CD14-positive monocyte (primary cell): ENCODE measurements around the gene DUSP21. TPM values are rescaled to one million over a fixed set of nuclear protein-coding genes. Genes with fewer than 3 reads are reported as not detected.

Experiments used
- DNase-seq, 3 donors: peaks; one replicate each; pipeline ENCODE4 v3.0.0-alpha.2; 2011 to 2022
- H2AFZ ChIP-seq: 2 replicates; pipeline ENCODE4 v1.6.0; 2012; ENCODE audit warnings: mild to moderate bottlenecking, low read depth, low read length, inconsistent platforms; ENCODE audit not compliant: insufficient read depth, poor library complexity, severe bottlenecking
- H3K27ac ChIP-seq, 2 donors: 1 replicate in 1 of 2; 2 replicates in 1 of 2; pipeline ENCODE4 v1.5.1; 2012 to 2013; ENCODE audit warnings: low read length in 2 of 2, control low read depth in 1 of 2, inconsistent platforms in 1 of 2, low read depth in 1 of 2, mild to moderate bottlenecking in 1 of 2
- H3K27me3 ChIP-seq, 2 donors: one replicate each; pipeline versions ENCODE4 v1.6.0 to v1.6.1; 2011 to 2013; ENCODE audit warnings: low read length in 2 of 2; ENCODE audit not compliant: control insufficient read depth in 2 of 2, insufficient read depth in 2 of 2
- H3K36me3 ChIP-seq, 2 donors: replicated peaks in 1 of 2; 1 replicate in 1 of 2; 2 replicates in 1 of 2; pipeline versions ENCODE4 v1.5.1 to v1.6.1; 2012 to 2013; ENCODE audit warnings: low read length in 2 of 2, control low read depth in 1 of 2, inconsistent platforms in 1 of 2, mild to moderate bottlenecking in 1 of 2; ENCODE audit not compliant: insufficient read depth in 2 of 2, control insufficient read depth in 1 of 2
- H3K4me1 ChIP-seq, 2 donors: 1 replicate in 1 of 2; 2 replicates in 1 of 2; pipeline versions ENCODE4 v1.5.1 to v1.6.1; 2012 to 2013; ENCODE audit warnings: low read length in 2 of 2, control low read depth in 1 of 2, inconsistent platforms in 1 of 2, mild to moderate bottlenecking in 1 of 2, moderate library complexity in 1 of 2; ENCODE audit not compliant: insufficient read depth in 2 of 2, control insufficient read depth in 1 of 2
- H3K4me2 ChIP-seq: replicated peaks from 2 replicates; pipeline ENCODE3; 2012; ENCODE audit warnings: low read length, moderate library complexity, mild to moderate bottlenecking; ENCODE audit not compliant: poor library complexity, severe bottlenecking; ENCODE audit errors: extremely low read depth
- H3K4me3 ChIP-seq, 3 experiments: fragments of 200-600 bp in 1 of 3; sonication (generic) in 1 of 3; replicated peaks in 1 of 3; 1 replicate in 2 of 3; 2 replicates in 1 of 3; pipeline ENCODE4 v1.5.1; 2011 to 2013; ENCODE audit warnings: low read length in 3 of 3, mild to moderate bottlenecking in 3 of 3, control low read depth in 2 of 3, low read depth in 2 of 3, inconsistent platforms in 1 of 3, moderate library complexity in 1 of 3
- H3K79me2 ChIP-seq: 2 replicates; pipeline ENCODE4 v1.6.0; 2012; ENCODE audit warnings: mild to moderate bottlenecking, control low read depth, inconsistent platforms, low read length, moderate library complexity; ENCODE audit not compliant: insufficient read depth
- H3K9ac ChIP-seq: 2 replicates; pipeline ENCODE4 v1.6.0; 2017; ENCODE audit warnings: low read length, mild to moderate bottlenecking; ENCODE audit not compliant: insufficient read depth, poor library complexity, severe bottlenecking
- H3K9me3 ChIP-seq, 2 donors: replicated peaks in 1 of 2; 1 replicate in 1 of 2; 2 replicates in 1 of 2; pipeline versions ENCODE4 v1.5.1 to v1.6.1; 2012 to 2013; ENCODE audit warnings: low read length in 2 of 2, control low read depth in 1 of 2; ENCODE audit not compliant: control insufficient read depth in 1 of 2, insufficient read depth in 1 of 2
- H4K20me1 ChIP-seq: 2 replicates; pipeline ENCODE4 v1.6.0; 2012; ENCODE audit warnings: mild to moderate bottlenecking, low read length, control low read depth, moderate library complexity; ENCODE audit not compliant: insufficient read depth
- H3K27ac Mint-ChIP-seq, 7 donors: one replicate each; pipeline ENCODE4 v1.8.0; 2020; ENCODE audit warnings: mild to moderate bottlenecking in 7 of 7, mixed read lengths in 7 of 7, moderate library complexity in 6 of 7, inconsistent platforms in 2 of 7
- H3K27me3 Mint-ChIP-seq, 3 donors: one replicate each; pipeline ENCODE4 v1.8.0; 2021 to 2022; ENCODE audit warnings: low read depth in 3 of 3, mild to moderate bottlenecking in 3 of 3, mixed read lengths in 3 of 3, moderate library complexity in 3 of 3, inconsistent platforms in 1 of 3
- H3K36me3 Mint-ChIP-seq, 2 donors: one replicate each; pipeline ENCODE4 v1.8.0; 2020; ENCODE audit warnings: mixed read lengths in 2 of 2, inconsistent platforms in 1 of 2, mild to moderate bottlenecking in 1 of 2
- H3K4me1 Mint-ChIP-seq: one replicate; pipeline ENCODE4 v1.8.0; 2020; ENCODE audit warnings: mild to moderate bottlenecking, mixed read lengths
- H3K4me3 Mint-ChIP-seq, 2 donors: one replicate each; pipeline ENCODE4 v1.8.0; 2020; ENCODE audit warnings: mild to moderate bottlenecking in 2 of 2, mixed read lengths in 2 of 2, moderate library complexity in 1 of 2
- H3K9me3 Mint-ChIP-seq, 7 donors: one replicate each; pipeline ENCODE4 v1.8.0; 2020 to 2022; ENCODE audit warnings: mixed read lengths in 7 of 7, mild to moderate bottlenecking in 6 of 7, moderate library complexity in 6 of 7, inconsistent platforms in 2 of 7
- WGBS: methylation state at CpG from one replicate; pipeline ENCODE4 v1.1.5; 2013; ENCODE audit warnings: missing lambda C conversion rate; ENCODE audit not compliant: insufficient coverage; 5-methylcytosine and 5-hydroxymethylcytosine counted together
- intact Hi-C, 2 donors: fragments of 100-400 bp; cut with micrococcal nuclease; formaldehyde crosslinking; loops; one replicate each; pipeline versions ENCODE4 v1.15.0 to v1.15.1; 2023
- polyA plus RNA-seq, 3 donors: library from polyadenylated mRNA; depleted of rRNA in 1 of 3; unstranded in 2 of 3; stranded (reverse) in 1 of 3; fragments of 300-500 nt in 2 of 3; fragments of >200 nt in 1 of 3; fragmentation: Illumina TruSeq in 2 of 3; gene quantifications; 1 replicate in 2 of 3; 2 replicates in 1 of 3; pipeline ENCODE4 v1.2.3, GENCODE V29; 2012 to 2021
- TF ChIP-seq, protein P1 (sequence below): fragments of 200-600 bp; IDR thresholded peaks from one replicate; pipeline ENCODE4 v1.8.0; 2022; ENCODE audit warnings: antibody characterized with exemption, mild to moderate bottlenecking

The DUSP21 gene
- polyA plus RNA-seq, 3 donors: not detected

DNA sequence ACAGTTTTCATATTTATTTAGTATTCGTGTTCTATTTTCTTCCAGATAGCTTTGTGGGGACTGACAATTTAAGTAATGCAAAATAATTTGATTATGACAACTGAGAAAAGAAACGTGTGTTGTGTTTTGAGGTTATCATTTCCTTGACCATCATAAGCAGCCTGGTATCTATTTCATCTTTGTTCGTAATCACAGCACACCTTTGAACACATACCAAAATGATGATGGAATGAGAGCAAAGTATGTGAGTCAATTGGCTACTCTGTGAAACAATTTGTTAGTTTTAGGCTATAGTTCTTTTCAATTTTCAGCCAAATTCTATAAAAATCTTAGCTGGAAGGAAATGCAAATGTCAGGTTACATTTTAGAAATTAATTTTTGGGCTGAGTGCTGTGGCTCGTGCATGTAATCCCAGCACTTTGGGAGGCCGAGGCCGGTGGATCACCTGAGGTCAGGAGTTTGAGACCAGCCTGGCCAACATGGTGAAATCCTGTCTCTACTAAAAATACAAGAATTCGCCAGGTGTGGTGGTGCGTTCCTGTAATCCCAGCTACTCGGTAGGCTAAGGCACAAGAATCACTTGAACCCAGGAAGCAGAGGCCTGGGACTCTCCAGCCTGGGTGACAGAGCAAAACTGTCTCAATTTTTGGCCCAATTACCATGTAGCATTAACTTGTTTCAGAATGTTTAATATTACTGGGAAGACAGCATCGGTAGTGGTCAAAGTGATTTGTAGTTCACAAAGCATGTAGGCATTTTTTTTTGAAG is 1.1 kb upstream of the DUSP21 start:
- H3K4me3 Mint-ChIP-seq: no peak overlapping the region

DNA sequence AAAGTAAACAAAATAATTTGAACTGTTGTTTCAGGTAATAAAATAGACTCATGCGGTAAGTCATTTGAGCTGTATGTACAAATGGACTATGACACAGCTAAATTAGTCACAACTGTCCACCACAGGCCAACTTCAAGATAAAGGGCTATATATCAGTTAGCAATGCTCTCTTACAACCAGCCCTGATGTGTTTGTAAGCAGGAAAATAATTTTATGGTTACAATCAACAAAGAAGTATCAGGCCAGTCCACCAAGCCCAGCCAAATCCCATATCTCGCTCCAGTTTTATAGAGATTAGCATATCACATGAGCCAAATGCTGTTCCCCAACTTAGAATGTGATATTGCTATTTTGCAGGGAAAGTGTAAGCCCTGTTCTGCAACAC is 511 bp upstream of the DUSP21 start:
- H3K79me2 ChIP-seq: no peaks in the 10 kb centered on the region
- H3K27me3 ChIP-seq: no peaks in the 10 kb centered on the region
- H3K4me2 ChIP-seq: no peak overlapping the region
- Mint-ChIP-seq H3K4me3 (no peak overlapping the region), H3K4me1 (no peaks in the 10 kb centered on the region), H3K36me3 (no peaks in the 10 kb centered on the region), H3K27ac (no peak overlapping the region), H3K27me3 (peaks cover 0 to 19% (median 0%) of the 10 kb centered on the region in 3 donors), H3K9me3 (peaks cover 0 to 5% (median 0%) of the 10 kb centered on the region in 7 donors)
- WGBS: no CpG with 5 or more reads among the region's 2 CpGs
- H3K9ac ChIP-seq: no peak overlapping the region
- H2AFZ ChIP-seq: no peak overlapping the region
- H3K4me3 ChIP-seq: no peak overlapping the region
- intact Hi-C loops: no loop called here
- H3K9me3 ChIP-seq: no peaks in the 10 kb centered on the region
- no peaks in the 10 kb centered on the region for H4K20me1 ChIP-seq
- TF ChIP-seq, protein P1, sequence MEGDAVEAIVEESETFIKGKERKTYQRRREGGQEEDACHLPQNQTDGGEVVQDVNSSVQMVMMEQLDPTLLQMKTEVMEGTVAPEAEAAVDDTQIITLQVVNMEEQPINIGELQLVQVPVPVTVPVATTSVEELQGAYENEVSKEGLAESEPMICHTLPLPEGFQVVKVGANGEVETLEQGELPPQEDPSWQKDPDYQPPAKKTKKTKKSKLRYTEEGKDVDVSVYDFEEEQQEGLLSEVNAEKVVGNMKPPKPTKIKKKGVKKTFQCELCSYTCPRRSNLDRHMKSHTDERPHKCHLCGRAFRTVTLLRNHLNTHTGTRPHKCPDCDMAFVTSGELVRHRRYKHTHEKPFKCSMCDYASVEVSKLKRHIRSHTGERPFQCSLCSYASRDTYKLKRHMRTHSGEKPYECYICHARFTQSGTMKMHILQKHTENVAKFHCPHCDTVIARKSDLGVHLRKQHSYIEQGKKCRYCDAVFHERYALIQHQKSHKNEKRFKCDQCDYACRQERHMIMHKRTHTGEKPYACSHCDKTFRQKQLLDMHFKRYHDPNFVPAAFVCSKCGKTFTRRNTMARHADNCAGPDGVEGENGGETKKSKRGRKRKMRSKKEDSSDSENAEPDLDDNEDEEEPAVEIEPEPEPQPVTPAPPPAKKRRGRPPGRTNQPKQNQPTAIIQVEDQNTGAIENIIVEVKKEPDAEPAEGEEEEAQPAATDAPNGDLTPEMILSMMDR: no peak
- no peak overlapping the region for H3K27ac ChIP-seq
- no peaks in the 10 kb centered on the region for H3K36me3 ChIP-seq
- DNase-seq: no peak
- H3K4me1 ChIP-seq: no peaks in the 10 kb centered on the region

More for the DNA sequence above, 1.1 kb upstream of the DUSP21 start:
- no peaks in the 10 kb centered on the region for H3K9me3 ChIP-seq
- no peak overlapping the region for H3K4me3 ChIP-seq
- H3K36me3 ChIP-seq: no peaks in the 10 kb centered on the region
- H3K4me2 ChIP-seq: no peak overlapping the region
- Mint-ChIP-seq H3K4me1 (no peaks in the 10 kb centered on the region), H3K9me3 (peaks cover 0 to 5% (median 0%) of the 10 kb centered on the region in 7 donors), H3K36me3 (no peaks in the 10 kb centered on the region), H3K27ac (no peak overlapping the region), H3K27me3 (peaks cover 0 to 19% (median 0%) of the 10 kb centered on the region in 3 donors)
- no peaks in the 10 kb centered on the region for H3K79me2 ChIP-seq
- TF ChIP-seq, protein P1: no peak
- intact Hi-C loops: no loop called here
- no peak overlapping the region for H3K9ac ChIP-seq
- no peak overlapping the region for H2AFZ ChIP-seq
- 100% methylated on average over 2 of the region's 10 CpGs for WGBS
- no peaks in the 10 kb centered on the region for H4K20me1 ChIP-seq
- DNase-seq: no peak
- no peaks in the 10 kb centered on the region for H3K4me1 ChIP-seq
- H3K27me3 ChIP-seq: no peaks in the 10 kb centered on the region
- no peak overlapping the region for H3K27ac ChIP-seq
